Stomach (tissue), 4 donors: ENCODE measurements around the gene ZMYND10.

Experiments
- POLR2AphosphoS5 ChIP-seq, 3 donors: sonication (generic); formaldehyde crosslinking; IDR thresholded peaks; one replicate each; pipeline ENCODE4 v1.6.1; 2016; ENCODE audit warnings: antibody characterized with exemption in 3 of 3
- TF ChIP-seq, protein P1 (sequence below), 7 experiments: fragments of 450-650 bp in 4 of 7; fragments of 200-600 bp in 3 of 7; sonication (generic) in 3 of 7; IDR thresholded peaks; one replicate each; pipeline ENCODE4 v1.5.1; 2016 to 2019; ENCODE audit warnings: antibody characterized with exemption in 7 of 7, control low read depth in 2 of 7, mild to moderate bottlenecking in 1 of 7

DNA sequence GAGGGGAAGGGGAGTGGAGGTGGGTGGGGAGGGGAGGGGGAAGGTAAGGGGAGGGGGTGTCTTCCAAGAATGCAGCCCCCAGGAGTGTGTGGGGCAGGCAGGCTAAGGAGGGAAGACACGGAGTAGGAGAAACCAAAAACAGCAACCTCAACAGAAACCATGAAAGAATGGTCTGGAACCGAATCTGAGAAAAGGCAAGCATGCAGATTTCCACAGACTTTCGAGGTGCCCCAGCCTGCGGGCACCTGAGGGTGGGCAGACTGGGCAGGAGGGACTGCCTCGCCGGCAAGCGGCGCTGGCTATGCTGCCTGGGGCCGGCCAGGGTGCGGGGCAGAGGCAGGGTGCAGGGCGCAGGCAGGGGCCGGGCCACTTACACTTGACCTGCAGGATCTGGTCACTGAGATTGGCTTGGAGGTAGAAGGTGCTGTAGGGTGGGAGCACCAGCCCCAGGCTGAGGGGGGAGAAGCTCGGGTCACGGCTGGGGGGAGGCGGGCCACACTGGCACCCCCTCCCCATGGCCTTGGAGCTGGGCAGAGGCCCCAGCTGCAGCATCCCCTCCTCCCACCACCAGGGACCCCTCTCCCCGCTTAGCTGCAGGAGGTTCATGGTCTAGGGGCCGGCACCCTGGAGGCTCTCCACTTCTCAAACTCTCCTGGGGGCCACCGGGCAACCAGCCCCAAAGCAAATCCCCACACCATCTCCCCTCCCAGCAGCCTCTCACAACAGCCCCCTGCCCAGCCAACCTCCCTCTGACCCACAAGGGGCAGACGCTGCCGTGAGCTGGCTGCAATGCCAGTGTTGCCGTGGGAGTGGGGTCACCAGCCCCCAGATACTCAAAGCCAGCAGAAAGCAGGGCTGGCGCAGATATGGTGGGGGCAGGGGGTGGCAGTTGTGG, 29.1 kb upstream of the ZMYND10 start:
- TF ChIP-seq POLR2AphosphoS5 (IDR thresholded peaks at IDR 0.05) = no peak
- TF ChIP-seq, protein P1, sequence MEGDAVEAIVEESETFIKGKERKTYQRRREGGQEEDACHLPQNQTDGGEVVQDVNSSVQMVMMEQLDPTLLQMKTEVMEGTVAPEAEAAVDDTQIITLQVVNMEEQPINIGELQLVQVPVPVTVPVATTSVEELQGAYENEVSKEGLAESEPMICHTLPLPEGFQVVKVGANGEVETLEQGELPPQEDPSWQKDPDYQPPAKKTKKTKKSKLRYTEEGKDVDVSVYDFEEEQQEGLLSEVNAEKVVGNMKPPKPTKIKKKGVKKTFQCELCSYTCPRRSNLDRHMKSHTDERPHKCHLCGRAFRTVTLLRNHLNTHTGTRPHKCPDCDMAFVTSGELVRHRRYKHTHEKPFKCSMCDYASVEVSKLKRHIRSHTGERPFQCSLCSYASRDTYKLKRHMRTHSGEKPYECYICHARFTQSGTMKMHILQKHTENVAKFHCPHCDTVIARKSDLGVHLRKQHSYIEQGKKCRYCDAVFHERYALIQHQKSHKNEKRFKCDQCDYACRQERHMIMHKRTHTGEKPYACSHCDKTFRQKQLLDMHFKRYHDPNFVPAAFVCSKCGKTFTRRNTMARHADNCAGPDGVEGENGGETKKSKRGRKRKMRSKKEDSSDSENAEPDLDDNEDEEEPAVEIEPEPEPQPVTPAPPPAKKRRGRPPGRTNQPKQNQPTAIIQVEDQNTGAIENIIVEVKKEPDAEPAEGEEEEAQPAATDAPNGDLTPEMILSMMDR (IDR thresholded peaks at IDR 0.05) = no peak
